Upper lobe of left lung (tissue), 6 donors: ENCODE data around the gene PGRMC1. TPM values are rescaled to one million over a fixed set of nuclear protein-coding genes. Genes with fewer than 3 reads are reported as not detected.

Source experiments
- ATAC-seq, 2 donors: fragments of 200-7000 bp; cut with Tn5 transposase; one replicate each; pipeline ENCODE4 v1.9.1; 2022; ENCODE audit warnings: mild to moderate bottlenecking in 2 of 2, moderate library complexity in 2 of 2; ENCODE audit not compliant: low FRiP score in 2 of 2
- DNase-seq, 2 donors: peaks; one replicate each; pipeline ENCODE4 v3.0.0-alpha.2; 2019 to 2020
- H3K27ac ChIP-seq, 4 donors: fragments of 200-600 bp; sonication (generic); one replicate each; pipeline ENCODE4 v1.5.1; 2016 to 2019
- H3K27me3 ChIP-seq, 4 donors: fragments of 200-600 bp; sonication (generic); one replicate each; pipeline ENCODE4 v1.5.1; 2017 to 2019
- H3K36me3 ChIP-seq, 4 donors: fragments of 200-600 bp; sonication (generic); one replicate each; pipeline ENCODE4 v1.5.1; 2016 to 2019
- H3K4me1 ChIP-seq, 4 donors: fragments of 200-600 bp; sonication (generic); one replicate each; pipeline ENCODE4 v1.5.1; 2018 to 2019
- H3K4me3 ChIP-seq, 4 donors: fragments of 200-600 bp; sonication (generic); one replicate each; pipeline ENCODE4 v1.5.1; 2017 to 2019; ENCODE audit warnings: mild to moderate bottlenecking in 2 of 4, moderate library complexity in 1 of 4
- H3K9me3 ChIP-seq, 4 donors: fragments of 200-600 bp; sonication (generic); one replicate each; pipeline ENCODE4 v1.5.1; 2018 to 2019
- CTCF ChIP-seq, 6 experiments: fragments of 450-650 bp in 4 of 6; fragments of 200-600 bp in 2 of 6; sonication (generic) in 2 of 6; IDR thresholded peaks; one replicate each; pipeline ENCODE4 v1.5.1; 2016 to 2019; ENCODE audit warnings: antibody characterized with exemption in 6 of 6
- EP300 ChIP-seq, 4 donors: sonication (generic); formaldehyde crosslinking; IDR thresholded peaks; one replicate each; pipeline ENCODE4 v1.5.1; 2017; ENCODE audit warnings: antibody characterized with exemption in 4 of 4, control low read depth in 2 of 4
- POLR2A ChIP-seq, 4 donors: fragments of 450-650 bp; IDR thresholded peaks; one replicate each; pipeline ENCODE4 v1.5.1; 2016 to 2017; ENCODE audit warnings: antibody characterized with exemption in 4 of 4, mild to moderate bottlenecking in 2 of 4
- POLR2AphosphoS5 ChIP-seq, 2 donors: sonication (generic); formaldehyde crosslinking; IDR thresholded peaks; one replicate each; pipeline ENCODE4 v1.5.1; 2017; ENCODE audit warnings: antibody characterized with exemption in 2 of 2
- WGBS, 2 donors: methylation state at CpG; one replicate each; pipeline ENCODE4 v1.1.5; 2017 to 2018; 5-methylcytosine and 5-hydroxymethylcytosine counted together
- total RNA-seq, 6 donors: library from RNA; depleted of rRNA in 4 of 6; stranded (reverse); fragments of >200 nt in 4 of 6; gene quantifications; one replicate each; pipeline versions ENCODE4 v1.1.0 to v1.2.1, GENCODE V29; 2016 to 2021
- donor health status: DM: no; HTN: no; CAD: no; lungs with moderate emphysema.
- donor health status: DM: no; HTN: yes; CAD: no; lungs with severe emphysema.

Gene PGRMC1
- total RNA-seq, 6 donors from 2014 or later: 28.3 to 112 (median 74.3) TPM

GRCh38 chrX:119230850-119231249 is 5.2 kb upstream of the PGRMC1 start:
- Histone ChIP-seq H3K4me3 (no peak overlapping the region), H3K27me3 (no peaks in the 10 kb centered on the region), H3K4me1 (no peaks in the 10 kb centered on the region), H3K36me3 (no peaks in the 10 kb centered on the region), H3K27ac (no peak overlapping the region), H3K9me3 (no peaks in the 10 kb centered on the region)
- TF ChIP-seq EP300 (IDR thresholded peaks at IDR 0.05) (no peak), POLR2A (IDR thresholded peaks at IDR 0.05) (no peak), CTCF (IDR thresholded peaks at IDR 0.05) (no peak), POLR2AphosphoS5 (IDR thresholded peaks at IDR 0.05) (no peak)
- no peak for DNase-seq
- no peak for ATAC-seq
- 61% methylated on average over 2 of the region's 2 CpGs for WGBS, 2 donors

- no peaks in the 10 kb centered on the region for H3K36me3 ChIP-seq
- no peaks in the 10 kb centered on the region for H3K4me1 ChIP-seq
- no peak for TF ChIP-seq POLR2A (IDR thresholded peaks at IDR 0.05)
- no peak for TF ChIP-seq POLR2AphosphoS5 (IDR thresholded peaks at IDR 0.05)
- no peak for TF ChIP-seq CTCF (IDR thresholded peaks at IDR 0.05)
- no peak for TF ChIP-seq EP300 (IDR thresholded peaks at IDR 0.05)
- no peaks in the 10 kb centered on the region for H3K9me3 ChIP-seq
- 100% methylated on average over 1 of the region's 1 CpG for WGBS, 2 donors
- ATAC-seq (no peak), DNase-seq (no peak)
- H3K4me3 ChIP-seq: no peak overlapping the region
- H3K27ac ChIP-seq: no peak overlapping the region
- peaks cover 0 to 7% (median 0%) of the 10 kb centered on the region in 4 donors for H3K27me3 ChIP-seq
These were observed 4.1 kb upstream of the PGRMC1 start for GRCh38 chrX:119231936-119232445.

GRCh38 chrX:119235051-119235511 is 1.0 kb upstream of the PGRMC1 start:
- no peak for TF ChIP-seq POLR2A (IDR thresholded peaks at IDR 0.05)
- TF ChIP-seq EP300 (IDR thresholded peaks at IDR 0.05): no peak
- TF ChIP-seq CTCF (IDR thresholded peaks at IDR 0.05): no peak
- no peak for TF ChIP-seq POLR2AphosphoS5 (IDR thresholded peaks at IDR 0.05)
- Histone ChIP-seq H3K4me1 (peaks cover 0 to 10% (median 2%) of the 10 kb centered on the region in 4 donors), H3K27me3 (peaks cover 0 to 7% (median 0%) of the 10 kb centered on the region in 4 donors), H3K36me3 (no peaks in the 10 kb centered on the region), H3K27ac (peak overlapping the region in 1 of 4 donors; percentile 89), H3K9me3 (no peaks in the 10 kb centered on the region), H3K4me3 (no peak overlapping the region)
- DNase-seq: no peak
- ATAC-seq: no peak
- WGBS, 2 donors: 74 to 76% methylated on average over 8 of the region's 8 CpGs

- Histone ChIP-seq H3K27me3 (peaks cover 0 to 7% (median 0%) of the 10 kb centered on the region in 4 donors), H3K4me1 (peaks cover 0 to 10% (median 2%) of the 10 kb centered on the region in 4 donors), H3K4me3 (peak overlapping the region; percentile 47 to 85 (median 64)), H3K9me3 (no peaks in the 10 kb centered on the region), H3K36me3 (no peaks in the 10 kb centered on the region), H3K27ac (peak overlapping the region; percentile 83 to 89 (median 88))
- DNase-seq: peak in 1 of 2 donors; percentile 30
- TF ChIP-seq EP300 (IDR thresholded peaks at IDR 0.05) (no peak), POLR2AphosphoS5 (IDR thresholded peaks at IDR 0.05) (peak in 1 of 2 donors; percentile 12)
- peak; percentile 60 to 74 for ATAC-seq
- WGBS, 2 donors: 2 to 39% methylated on average over 19 to 58 of the region's 58 CpGs
These were observed 807 bp downstream of the PGRMC1 start for GRCh38 chrX:119236623-119237561.

- no peak for ATAC-seq
- H3K4me3 ChIP-seq: peak overlapping the region in 3 of 4 donors; percentile 57 to 85 (median 71)
- peaks cover 0 to 10% (median 2%) of the 10 kb centered on the region in 4 donors for H3K4me1 ChIP-seq
- peaks cover 0 to 7% (median 0%) of the 10 kb centered on the region in 4 donors for H3K27me3 ChIP-seq
- 66 to 74% methylated on average over 6 of the region's 6 CpGs for WGBS, 2 donors
- TF ChIP-seq POLR2A (IDR thresholded peaks at IDR 0.05) (no peak), POLR2AphosphoS5 (IDR thresholded peaks at IDR 0.05) (no peak), CTCF (IDR thresholded peaks at IDR 0.05) (no peak), EP300 (IDR thresholded peaks at IDR 0.05) (no peak)
- H3K27ac ChIP-seq: no peak overlapping the region
- no peak for DNase-seq
- peaks cover 0 to under 1% (median 0%) of the 10 kb centered on the region in 4 donors for H3K36me3 ChIP-seq
- H3K9me3 ChIP-seq: no peaks in the 10 kb centered on the region
These were observed 1.5 kb downstream of the PGRMC1 start for GRCh38 chrX:119237562-119237942.
